Measurements from ENCODE around the gene ATP6V1B1. TPM values are rescaled to one million over a fixed set of nuclear protein-coding genes. Genes with fewer than 3 reads are reported as not detected.

The ATP6V1B1 gene
- total and polyA plus RNA-seq, 2 of the 13 experiments (the other 11 are each of a cell fraction or from before 2014, with no cell fraction given) = 0.58 to 1.6 TPM

DNA sequence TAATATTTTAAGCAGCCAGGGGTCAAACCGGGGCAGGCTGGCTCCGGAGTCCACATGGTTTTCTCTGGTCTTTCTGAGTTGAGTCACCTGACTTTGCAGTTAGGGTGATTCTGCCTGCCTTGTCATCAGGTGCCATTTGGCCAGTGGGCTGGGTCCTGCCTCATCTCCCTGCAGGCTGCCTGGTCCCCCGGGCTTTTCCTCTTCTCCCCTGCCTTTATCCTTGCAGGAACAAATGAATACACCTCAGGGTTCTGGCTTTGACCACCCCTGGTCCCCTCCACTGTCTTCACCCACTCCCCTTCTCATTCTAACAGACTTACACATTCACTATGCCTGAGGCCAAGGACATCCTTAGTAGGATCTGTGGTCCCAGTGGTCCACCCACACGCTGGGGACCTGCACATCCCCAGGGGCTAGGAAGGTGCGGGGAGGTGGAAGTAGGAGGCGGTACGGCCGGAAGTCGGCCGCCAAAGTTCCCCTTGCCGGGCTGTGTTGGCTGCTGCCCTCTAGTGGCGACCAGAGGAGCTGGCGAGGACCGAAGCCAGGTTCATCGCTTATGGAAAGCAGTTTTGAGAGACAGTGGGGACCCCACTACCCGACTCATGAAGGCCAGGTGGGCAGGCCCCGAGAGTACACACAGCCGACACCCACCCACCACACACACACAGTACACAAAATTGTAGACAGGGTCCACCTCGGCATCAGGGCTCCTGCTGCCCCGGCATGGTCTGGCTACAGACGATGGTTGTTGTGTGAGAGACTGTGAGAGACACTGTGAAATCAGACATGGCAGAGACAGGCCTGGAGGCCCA, 65.3 kb downstream of the ATP6V1B1 start (continued):
- TF ChIP-seq ZNF709 (CRISPR knock-in tag; IDR thresholded peaks at IDR 0.05) (no peak), NCOR1 (IDR thresholded peaks at IDR 0.05; ENCODE audit: borderline replicate concordance, low read length) (no peak), ELF3 (CRISPR knock-in tag; IDR thresholded peaks at IDR 0.05) (peak; percentile 79), NBN (conservative IDR thresholded peaks at IDR 0.05) (no peak), GTF3A (CRISPR knock-in tag; conservative IDR thresholded peaks at IDR 0.05) (no peak), HDAC6 (IDR thresholded peaks at IDR 0.05; ENCODE audit: low read depth, low read length) (no peak), NFRKB (IDR thresholded peaks at IDR 0.05) (no peak), ISL2 (CRISPR knock-in tag; IDR thresholded peaks at IDR 0.05) (no peak), RFX5 (IDR thresholded peaks at IDR 0.05; ENCODE audit: low read depth, low read length) (no peak), HMG20A (CRISPR knock-in tag; IDR thresholded peaks at IDR 0.05; ENCODE audit: borderline replicate concordance) (no peak), KMT2B (CRISPR knock-in tag; IDR thresholded peaks at IDR 0.05) (peak; percentile 72), MAFG (CRISPR knock-in tag; IDR thresholded peaks at IDR 0.05) (no peak), SMAD3 (CRISPR knock-in tag; IDR thresholded peaks at IDR 0.05) (peak; percentile 90), ZFYVE20 (CRISPR knock-in tag; IDR thresholded peaks at IDR 0.05; ENCODE audit: borderline replicate concordance, low read depth) (no peak), ZNF460 (CRISPR knock-in tag; IDR thresholded peaks at IDR 0.05; ENCODE audit: borderline replicate concordance) (no peak), ATAD3A (CRISPR knock-in tag; IDR thresholded peaks at IDR 0.05) (no peak), ZNF317 (CRISPR knock-in tag; IDR thresholded peaks at IDR 0.05) (peak; percentile 90)
- TF ChIP-seq, protein P1, sequence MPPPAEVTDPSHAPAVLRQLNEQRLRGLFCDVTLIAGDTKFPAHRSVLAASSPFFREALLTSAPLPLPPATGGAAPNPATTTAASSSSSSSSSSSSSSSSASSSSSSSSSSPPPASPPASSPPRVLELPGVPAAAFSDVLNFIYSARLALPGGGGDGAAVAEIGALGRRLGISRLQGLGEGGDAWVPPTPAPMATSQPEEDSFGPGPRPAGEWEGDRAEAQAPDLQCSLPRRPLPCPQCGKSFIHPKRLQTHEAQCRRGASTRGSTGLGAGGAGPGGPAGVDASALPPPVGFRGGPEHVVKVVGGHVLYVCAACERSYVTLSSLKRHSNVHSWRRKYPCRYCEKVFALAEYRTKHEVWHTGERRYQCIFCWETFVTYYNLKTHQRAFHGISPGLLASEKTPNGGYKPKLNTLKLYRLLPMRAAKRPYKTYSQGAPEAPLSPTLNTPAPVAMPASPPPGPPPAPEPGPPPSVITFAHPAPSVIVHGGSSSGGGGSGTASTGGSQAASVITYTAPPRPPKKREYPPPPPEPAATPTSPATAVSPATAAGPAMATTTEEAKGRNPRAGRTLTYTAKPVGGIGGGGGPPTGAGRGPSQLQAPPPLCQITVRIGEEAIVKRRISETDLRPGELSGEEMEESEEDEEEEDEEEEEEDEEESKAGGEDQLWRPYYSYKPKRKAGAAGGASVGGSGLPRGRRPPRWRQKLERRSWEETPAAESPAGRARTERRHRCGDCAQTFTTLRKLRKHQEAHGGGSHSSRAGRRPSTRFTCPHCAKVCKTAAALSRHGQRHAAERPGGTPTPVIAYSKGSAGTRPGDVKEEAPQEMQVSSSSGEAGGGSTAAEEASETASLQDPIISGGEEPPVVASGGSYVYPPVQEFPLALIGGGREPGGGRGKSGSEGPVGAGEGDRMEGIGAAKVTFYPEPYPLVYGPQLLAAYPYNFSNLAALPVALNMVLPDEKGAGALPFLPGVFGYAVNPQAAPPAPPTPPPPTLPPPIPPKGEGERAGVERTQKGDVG (CRISPR knock-in tag; IDR thresholded peaks at IDR 0.05; ENCODE audit: borderline replicate concordance) = no peak
- TF ChIP-seq, protein P2, sequence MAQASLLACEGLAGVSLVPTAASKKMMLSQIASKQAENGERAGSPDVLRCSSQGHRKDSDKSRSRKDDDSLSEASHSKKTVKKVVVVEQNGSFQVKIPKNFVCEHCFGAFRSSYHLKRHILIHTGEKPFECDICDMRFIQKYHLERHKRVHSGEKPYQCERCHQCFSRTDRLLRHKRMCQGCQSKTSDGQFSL (CRISPR knock-in tag; IDR thresholded peaks at IDR 0.05) = no peak
- TF ChIP-seq, protein P3, sequence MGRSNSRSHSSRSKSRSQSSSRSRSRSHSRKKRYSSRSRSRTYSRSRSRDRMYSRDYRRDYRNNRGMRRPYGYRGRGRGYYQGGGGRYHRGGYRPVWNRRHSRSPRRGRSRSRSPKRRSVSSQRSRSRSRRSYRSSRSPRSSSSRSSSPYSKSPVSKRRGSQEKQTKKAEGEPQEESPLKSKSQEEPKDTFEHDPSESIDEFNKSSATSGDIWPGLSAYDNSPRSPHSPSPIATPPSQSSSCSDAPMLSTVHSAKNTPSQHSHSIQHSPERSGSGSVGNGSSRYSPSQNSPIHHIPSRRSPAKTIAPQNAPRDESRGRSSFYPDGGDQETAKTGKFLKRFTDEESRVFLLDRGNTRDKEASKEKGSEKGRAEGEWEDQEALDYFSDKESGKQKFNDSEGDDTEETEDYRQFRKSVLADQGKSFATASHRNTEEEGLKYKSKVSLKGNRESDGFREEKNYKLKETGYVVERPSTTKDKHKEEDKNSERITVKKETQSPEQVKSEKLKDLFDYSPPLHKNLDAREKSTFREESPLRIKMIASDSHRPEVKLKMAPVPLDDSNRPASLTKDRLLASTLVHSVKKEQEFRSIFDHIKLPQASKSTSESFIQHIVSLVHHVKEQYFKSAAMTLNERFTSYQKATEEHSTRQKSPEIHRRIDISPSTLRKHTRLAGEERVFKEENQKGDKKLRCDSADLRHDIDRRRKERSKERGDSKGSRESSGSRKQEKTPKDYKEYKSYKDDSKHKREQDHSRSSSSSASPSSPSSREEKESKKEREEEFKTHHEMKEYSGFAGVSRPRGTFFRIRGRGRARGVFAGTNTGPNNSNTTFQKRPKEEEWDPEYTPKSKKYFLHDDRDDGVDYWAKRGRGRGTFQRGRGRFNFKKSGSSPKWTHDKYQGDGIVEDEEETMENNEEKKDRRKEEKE (IDR thresholded peaks at IDR 0.05) = no peak

All from HepG2 (cell line).